Keratinocyte (primary cell): ENCODE data around the gene SMCR8. TPM values are rescaled to one million over a fixed set of nuclear protein-coding genes. Genes with fewer than 3 reads are reported as not detected.

Source experiments
- DNase-seq: peaks from one replicate; pipeline ENCODE4 v3.0.0-alpha.2; 2011; ENCODE audit warnings: low read depth, missing footprints, low spot score
- FAIRE-seq: peaks from 2 replicates; lab custom pipeline; 2011; peaks lifted over from hg19 to GRCh38; lab: Jason Lieb, UNC
- H2AFZ ChIP-seq: 2 replicates; pipeline ENCODE4 v1.6.0; 2012; ENCODE audit warnings: low read length, control low read depth, inconsistent platforms; ENCODE audit not compliant: control insufficient read depth
- H3K27ac ChIP-seq: 2 replicates; pipeline ENCODE4 v1.5.1; 2011; ENCODE audit warnings: low read length; ENCODE audit not compliant: control insufficient read depth, insufficient read depth
- H3K27me3 ChIP-seq: 3 replicates; pipeline ENCODE4 v1.6.0; 2011; ENCODE audit warnings: low read length; ENCODE audit not compliant: control insufficient read depth, insufficient read depth; ENCODE audit errors: extremely low read depth
- H3K36me3 ChIP-seq, 2 experiments: 2 replicates in 1 of 2; 3 replicates in 1 of 2; pipeline ENCODE4 v1.5.1; 2011; ENCODE audit warnings: low read length in 2 of 2, mild to moderate bottlenecking in 1 of 2; ENCODE audit not compliant: control insufficient read depth in 2 of 2, insufficient read depth in 2 of 2; ENCODE audit errors: extremely low read depth in 1 of 2
- H3K4me1 ChIP-seq: 3 replicates; pipeline ENCODE4 v1.5.1; 2011; ENCODE audit warnings: low read length; ENCODE audit not compliant: control insufficient read depth, insufficient read depth; ENCODE audit errors: extremely low read depth
- H3K4me2 ChIP-seq: 3 replicates; pipeline ENCODE4 v1.6.0; 2011; ENCODE audit warnings: low read depth, low read length; ENCODE audit not compliant: control insufficient read depth, insufficient read depth; ENCODE audit errors: extremely low read depth
- H3K4me3 ChIP-seq, 3 experiments: fragments of 200-600 bp in 1 of 3; sonication (generic) in 1 of 3; 2 replicates in 2 of 3; 3 replicates in 1 of 3; pipeline ENCODE4 v1.5.1; 2011 to 2016; ENCODE audit warnings: low read length in 3 of 3, mild to moderate bottlenecking in 3 of 3, control low read depth in 2 of 3, inconsistent platforms in 1 of 3, low read depth in 1 of 3, mixed read lengths in 1 of 3, mixed run types in 1 of 3, moderate library complexity in 1 of 3; ENCODE audit not compliant: control insufficient read depth in 2 of 3, insufficient read depth in 2 of 3; ENCODE audit errors: extremely low read depth in 1 of 3
- H3K79me2 ChIP-seq: 2 replicates; pipeline ENCODE4 v1.6.0; 2012; ENCODE audit warnings: low read length; ENCODE audit not compliant: control insufficient read depth, insufficient read depth
- H3K9ac ChIP-seq: 3 replicates; pipeline ENCODE4 v1.6.0; 2011; ENCODE audit warnings: low read length; ENCODE audit not compliant: control insufficient read depth, insufficient read depth; ENCODE audit errors: extremely low read depth
- H3K9me1 ChIP-seq: 3 replicates; pipeline ENCODE4 v1.6.0; 2011; ENCODE audit warnings: low read length; ENCODE audit not compliant: control insufficient read depth, insufficient read depth; ENCODE audit errors: extremely low read depth
- H3K9me3 ChIP-seq: 2 replicates; pipeline ENCODE4 v1.5.1; 2012; ENCODE audit warnings: low read depth, low read length; ENCODE audit not compliant: control insufficient read depth
- H4K20me1 ChIP-seq: 3 replicates; pipeline ENCODE4 v1.6.0; 2011; ENCODE audit warnings: low read length; ENCODE audit not compliant: control insufficient read depth, insufficient read depth; ENCODE audit errors: extremely low read depth
- EZH2 ChIP-seq: IDR thresholded peaks from one replicate; pipeline ENCODE4 v1.6.1; 2012; ENCODE audit warnings: inconsistent platforms, mild to moderate bottlenecking, low read length, moderate library complexity
- dilution Hi-C: fragments of 300-500 bp; cut with MboI; formaldehyde crosslinking; loops from one replicate; pipeline ENCODE4 v1.7.0; 2020; ENCODE audit warnings: low sequenced_read_pairs; ENCODE audit not compliant: extremely low pct_ligation_motif_present
- polyA plus RNA-seq, 5 experiments: library from polyadenylated mRNA; depleted of rRNA in 3 of 5; stranded (reverse) in 3 of 5; stranded (forward) in 1 of 5; unstranded in 1 of 5; fragments of >200 nt; gene quantifications; 1 replicate in 1 of 5; 2 replicates in 3 of 5; 3 replicates in 1 of 5; pipeline versions ENCODE4 v1.2.1 to v1.2.3, GENCODE V29; 2011 to 2012; ENCODE audit warnings: missing spikeins in 2 of 5, low read depth in 1 of 5, low replicate concordance in 1 of 5
- TF ChIP-seq, protein P1 (sequence below), 3 experiments: IDR thresholded peaks in 1 of 3; conservative IDR thresholded peaks in 1 of 3; optimal IDR thresholded peaks in 1 of 3; 2 replicates in 2 of 3; 3 replicates in 1 of 3; pipeline versions ENCODE3 to v1.5.1; 2011; ENCODE audit warnings: low read length in 3 of 3, mild to moderate bottlenecking in 3 of 3, moderate library complexity in 2 of 3, control low read depth in 1 of 3, inconsistent platforms in 1 of 3; ENCODE audit not compliant: insufficient read depth in 2 of 3; ENCODE audit errors: extremely low read depth in 1 of 3

SMCR8 gene
- polyA plus RNA-seq, 1 donor (not counting 4 experiments of a cell fraction or from before 2014, with no cell fraction given) = 7.8 TPM

DNA sequence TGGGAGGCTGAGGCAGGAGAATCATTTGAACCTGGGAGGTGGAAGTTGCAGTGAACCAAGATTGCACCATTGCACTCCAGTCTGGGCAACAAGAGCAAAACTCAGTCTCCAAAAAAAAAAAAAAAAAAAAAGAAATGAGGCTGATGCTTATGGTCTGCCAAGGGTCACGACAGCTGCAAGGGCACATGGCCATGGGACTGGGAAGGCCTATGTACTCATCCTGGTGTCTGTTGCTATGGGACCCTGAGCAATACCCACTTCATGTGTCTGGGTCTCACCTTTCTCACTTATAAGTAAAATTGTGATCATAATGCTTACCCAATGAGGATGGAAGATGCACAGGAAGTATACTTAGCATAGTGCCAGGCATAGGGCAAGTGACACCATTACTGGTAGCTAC, 38.0 kb upstream of the SMCR8 start:
- no peak for DNase-seq
- FAIRE-seq = no peak
- dilution Hi-C loops = no loop called here

DNA sequence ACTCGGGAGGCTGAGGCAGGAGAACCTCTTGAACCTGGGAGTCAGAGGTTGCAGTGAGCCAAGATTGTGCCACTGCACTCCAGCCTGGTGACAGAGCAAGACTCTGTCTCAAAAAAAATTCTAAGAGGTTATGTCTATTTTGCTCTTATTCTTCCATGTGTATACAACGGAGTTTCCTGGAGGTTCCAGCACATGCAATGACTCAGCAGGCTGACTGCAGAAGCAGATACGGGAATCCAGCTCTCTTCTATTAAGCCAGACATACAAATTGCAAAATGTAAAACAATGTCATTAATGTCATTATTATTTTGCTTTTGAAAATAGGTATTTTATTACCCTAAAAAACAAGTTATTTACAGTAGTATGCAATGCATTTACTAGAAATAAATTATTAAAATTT, 36.2 kb upstream of the SMCR8 start:
- TF ChIP-seq EZH2 = no peak
- TF ChIP-seq, protein P1, sequence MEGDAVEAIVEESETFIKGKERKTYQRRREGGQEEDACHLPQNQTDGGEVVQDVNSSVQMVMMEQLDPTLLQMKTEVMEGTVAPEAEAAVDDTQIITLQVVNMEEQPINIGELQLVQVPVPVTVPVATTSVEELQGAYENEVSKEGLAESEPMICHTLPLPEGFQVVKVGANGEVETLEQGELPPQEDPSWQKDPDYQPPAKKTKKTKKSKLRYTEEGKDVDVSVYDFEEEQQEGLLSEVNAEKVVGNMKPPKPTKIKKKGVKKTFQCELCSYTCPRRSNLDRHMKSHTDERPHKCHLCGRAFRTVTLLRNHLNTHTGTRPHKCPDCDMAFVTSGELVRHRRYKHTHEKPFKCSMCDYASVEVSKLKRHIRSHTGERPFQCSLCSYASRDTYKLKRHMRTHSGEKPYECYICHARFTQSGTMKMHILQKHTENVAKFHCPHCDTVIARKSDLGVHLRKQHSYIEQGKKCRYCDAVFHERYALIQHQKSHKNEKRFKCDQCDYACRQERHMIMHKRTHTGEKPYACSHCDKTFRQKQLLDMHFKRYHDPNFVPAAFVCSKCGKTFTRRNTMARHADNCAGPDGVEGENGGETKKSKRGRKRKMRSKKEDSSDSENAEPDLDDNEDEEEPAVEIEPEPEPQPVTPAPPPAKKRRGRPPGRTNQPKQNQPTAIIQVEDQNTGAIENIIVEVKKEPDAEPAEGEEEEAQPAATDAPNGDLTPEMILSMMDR (optimal IDR thresholded peaks at IDR 0.05 in 1 of 3, IDR thresholded peaks at IDR 0.05 in 1 of 3, conservative IDR thresholded peaks at IDR 0.05 in 1 of 3; ENCODE audit: extremely low read depth in 1 of 3, insufficient read depth in 2 of 3, low read length in 3 of 3) = no peak
- Histone ChIP-seq H3K36me3 (peaks cover 41 to 47% of the 10 kb centered on the region in 2 experiments), H3K4me3 (no peak overlapping the region), H4K20me1 (no peaks in the 10 kb centered on the region), H3K79me2 (no peaks in the 10 kb centered on the region), H3K9ac (no peak overlapping the region), H3K9me1 (no peaks in the 10 kb centered on the region), H3K27ac (no peak overlapping the region), H2AFZ (no peak overlapping the region), H3K4me2 (no peak overlapping the region), H3K27me3 (no peaks in the 10 kb centered on the region), H3K4me1 (no peaks in the 10 kb centered on the region), H3K9me3 (no peaks in the 10 kb centered on the region)
- dilution Hi-C loops = no loop called here
- FAIRE-seq (no peak), DNase-seq (no peak)

More for the DNA sequence above, 38.0 kb upstream of the SMCR8 start:
- Histone ChIP-seq H3K9me1 (no peaks in the 10 kb centered on the region), H3K27ac (no peak overlapping the region), H3K27me3 (no peaks in the 10 kb centered on the region), H2AFZ (no peak overlapping the region), H3K79me2 (no peaks in the 10 kb centered on the region), H3K9me3 (no peaks in the 10 kb centered on the region), H4K20me1 (no peaks in the 10 kb centered on the region), H3K4me3 (no peak overlapping the region), H3K36me3 (peaks cover 37 to 42% of the 10 kb centered on the region in 2 experiments), H3K4me1 (no peaks in the 10 kb centered on the region), H3K4me2 (no peak overlapping the region), H3K9ac (no peak overlapping the region)
- TF ChIP-seq, protein P1 (optimal IDR thresholded peaks at IDR 0.05 in 1 of 3, IDR thresholded peaks at IDR 0.05 in 1 of 3, conservative IDR thresholded peaks at IDR 0.05 in 1 of 3; ENCODE audit: extremely low read depth in 1 of 3, insufficient read depth in 2 of 3, low read length in 3 of 3) = no peak
